H1 (cell line): ENCODE results near the gene CCR9. TPM values are rescaled to one million over a fixed set of nuclear protein-coding genes. Genes with fewer than 3 reads are reported as not detected.

Source experiments
- CTCF ChIA-PET: fragments of 300-600 bp; sonication (Branson Sonifier 250); formaldehyde crosslinking; loops from one replicate; lab custom pipeline; 2021; ENCODE audit not compliant: partially characterized antibody; lab: Charles Lee
- POLR2A ChIA-PET: fragments of 300-600 bp; sonication (Branson Sonifier 250); formaldehyde crosslinking; loops from one replicate; lab custom pipeline; 2021; ENCODE audit warnings: inconsistent platforms; ENCODE audit not compliant: partially characterized antibody; lab: Charles Lee
- DNase-seq, 2 experiments: peaks; one replicate each; pipeline versions ENCODE4 v3.0.0 to v3.0.0-alpha.2; 2010 to 2022; ENCODE audit warnings: low spot score in 2 of 2, low read depth in 1 of 2, mixed read lengths in 1 of 2
- FAIRE-seq: peaks from 2 replicates; lab custom pipeline; 2011; peaks lifted over from hg19 to GRCh38; lab: Jason Lieb, UNC
- H2AFZ ChIP-seq: 2 replicates; pipeline ENCODE4 v1.8.1; 2012; ENCODE audit warnings: low read length, inconsistent platforms
- H2AK5ac ChIP-seq: 2 replicates; pipeline ENCODE4 v1.6.1; 2013; ENCODE audit warnings: low read depth, low read length
- H2BK120ac ChIP-seq: replicated peaks from 2 replicates; pipeline ENCODE3; 2013; ENCODE audit warnings: low read depth, low read length, inconsistent platforms
- H2BK12ac ChIP-seq: 2 replicates; pipeline ENCODE4 v1.6.1; 2013; ENCODE audit warnings: low read depth, low read length
- H2BK15ac ChIP-seq: 2 replicates; pipeline ENCODE4 v1.6.1; 2013; ENCODE audit warnings: low read length
- H2BK20ac ChIP-seq: 2 replicates; pipeline ENCODE4 v1.6.1; 2013; ENCODE audit warnings: low read length
- H2BK5ac ChIP-seq: 2 replicates; pipeline ENCODE4 v1.6.1; 2013; ENCODE audit warnings: low read depth, low read length
- H3K14ac ChIP-seq: 2 replicates; pipeline ENCODE4 v1.6.1; 2013; ENCODE audit warnings: inconsistent platforms; ENCODE audit not compliant: insufficient read length
- H3K18ac ChIP-seq: 2 replicates; pipeline ENCODE4 v1.6.1; 2013; ENCODE audit warnings: low read length; ENCODE audit errors: extremely low read depth
- H3K23ac ChIP-seq: 2 replicates; pipeline ENCODE4 v1.6.1; 2013; ENCODE audit warnings: inconsistent platforms; ENCODE audit not compliant: insufficient read length
- H3K23me2 ChIP-seq: 2 replicates; pipeline ENCODE4 v1.6.1; 2013; ENCODE audit warnings: low read depth, low read length
- H3K27ac ChIP-seq: 2 replicates; pipeline ENCODE4 v1.6.1; 2011; ENCODE audit warnings: low read depth, low read length, inconsistent platforms
- H3K27me3 ChIP-seq, 4 experiments: replicated peaks in 1 of 4; 1 replicate in 1 of 4; 2 replicates in 3 of 4; pipeline versions ENCODE4 v1.6.1 to v1.8.1; 2011 to 2013; ENCODE audit warnings: low read length in 3 of 4, mild to moderate bottlenecking in 3 of 4, inconsistent platforms in 2 of 4, mixed read lengths in 2 of 4, moderate library complexity in 1 of 4; ENCODE audit not compliant: control insufficient read depth in 3 of 4, insufficient read depth in 3 of 4; ENCODE audit errors: extremely low read depth in 1 of 4
- H3K36me3 ChIP-seq, 4 experiments: 2 replicates each; pipeline versions ENCODE4 v1.6.1 to v1.8.1; 2011 to 2013; ENCODE audit warnings: mild to moderate bottlenecking in 4 of 4, low read length in 3 of 4, moderate library complexity in 2 of 4, control low read depth in 1 of 4, inconsistent platforms in 1 of 4; ENCODE audit not compliant: insufficient read depth in 4 of 4, control insufficient read depth in 2 of 4
- H3K4ac ChIP-seq: replicated peaks from 2 replicates; pipeline ENCODE3; 2013; ENCODE audit warnings: low read length, low read depth, mixed read lengths, inconsistent platforms; ENCODE audit not compliant: insufficient read length
- H3K4me1 ChIP-seq, 4 experiments: replicated peaks in 1 of 4; 1 replicate in 1 of 4; 2 replicates in 3 of 4; pipeline versions ENCODE4 v1.6.1 to v1.8.1; 2011 to 2013; ENCODE audit warnings: low read length in 3 of 4, inconsistent platforms in 2 of 4, mixed read lengths in 1 of 4; ENCODE audit not compliant: insufficient read depth in 4 of 4, control insufficient read depth in 3 of 4
- H3K4me2 ChIP-seq, 2 experiments: 2 replicates each; pipeline versions ENCODE4 v1.6.1 to v1.8.1; 2011 to 2013; ENCODE audit warnings: low read depth in 2 of 2, low read length in 2 of 2, control low read depth in 1 of 2, inconsistent platforms in 1 of 2, mild to moderate bottlenecking in 1 of 2; ENCODE audit not compliant: insufficient read depth in 1 of 2
- H3K4me3 ChIP-seq, 4 experiments: fragments of 200-600, 300-600 bp in 1 of 4; sonication (generic), shearing (Covaris generic), sonication (Bioruptor Twin) in 1 of 4; 2 replicates each; pipeline versions ENCODE4 v1.5.1 to v1.8.1; 2011 to 2016; ENCODE audit warnings: low read length in 4 of 4, low read depth in 3 of 4, control low read depth in 2 of 4, inconsistent platforms in 2 of 4, mild to moderate bottlenecking in 2 of 4, mixed read lengths in 1 of 4, moderate library complexity in 1 of 4; ENCODE audit not compliant: insufficient read depth in 2 of 4; ENCODE audit errors: extremely low read depth in 1 of 4
- H3K56ac ChIP-seq: replicated peaks from 2 replicates; pipeline ENCODE3; 2013; ENCODE audit warnings: low read depth, mild to moderate bottlenecking, mixed read lengths, low read length, inconsistent platforms; ENCODE audit not compliant: insufficient read length
- H3K79me1 ChIP-seq: 2 replicates; pipeline ENCODE4 v1.6.1; 2013; ENCODE audit warnings: low read depth, low read length, control low read depth
- H3K79me2 ChIP-seq, 2 experiments: 2 replicates each; pipeline versions ENCODE4 v1.6.1 to v1.8.1; 2012 to 2013; ENCODE audit warnings: low read length in 2 of 2, mild to moderate bottlenecking in 2 of 2, inconsistent platforms in 1 of 2; ENCODE audit not compliant: insufficient read depth in 2 of 2, control insufficient read depth in 1 of 2
- H3K9ac ChIP-seq, 4 experiments: replicated peaks in 1 of 4; 1 replicate in 1 of 4; 2 replicates in 3 of 4; pipeline versions ENCODE4 v1.6.1 to v1.8.1; 2011 to 2013; ENCODE audit warnings: low read depth in 3 of 4, low read length in 3 of 4, control low read depth in 2 of 4, mild to moderate bottlenecking in 2 of 4, moderate library complexity in 2 of 4, inconsistent platforms in 1 of 4; ENCODE audit errors: extremely low read depth in 1 of 4
- H3K9me3 ChIP-seq, 2 experiments: 2 replicates each; pipeline versions ENCODE4 v1.6.1 to v1.8.1; 2012 to 2013; ENCODE audit warnings: mild to moderate bottlenecking in 2 of 2, moderate library complexity in 2 of 2, control low read depth in 1 of 2, inconsistent platforms in 1 of 2, low read depth in 1 of 2, low read length in 1 of 2, mixed read lengths in 1 of 2; ENCODE audit not compliant: insufficient read depth in 2 of 2
- H4K20me1 ChIP-seq, 2 experiments: replicated peaks in 1 of 2; 2 replicates each; pipeline versions ENCODE3 to v1.8.1; 2011 to 2013; ENCODE audit warnings: inconsistent platforms in 2 of 2, low read length in 2 of 2, mild to moderate bottlenecking in 1 of 2; ENCODE audit not compliant: insufficient read depth in 2 of 2, control insufficient read depth in 1 of 2
- H4K5ac ChIP-seq: 2 replicates; pipeline ENCODE4 v1.6.1; 2013; ENCODE audit warnings: low read length, low read depth, mixed read lengths, inconsistent platforms; ENCODE audit not compliant: insufficient read length
- H4K8ac ChIP-seq: 2 replicates; pipeline ENCODE4 v1.8.0; 2013; ENCODE audit warnings: mild to moderate bottlenecking, moderate library complexity, low read length, inconsistent platforms; ENCODE audit not compliant: insufficient read depth; ENCODE audit errors: extremely low read depth
- H4K91ac ChIP-seq: replicated peaks from 2 replicates; pipeline ENCODE3; 2013; ENCODE audit warnings: low read length, mixed read lengths, inconsistent platforms; ENCODE audit not compliant: insufficient read length
- ASH2L ChIP-seq: fragments of 200-600, 300-600 bp; sonication (generic); IDR thresholded peaks from one replicate; pipeline ENCODE4 v1.7.1; 2017; ENCODE audit warnings: low read length
- BCL11A ChIP-seq, 2 experiments: IDR thresholded peaks; one replicate each; pipeline ENCODE4 v1.6.1; 2011; ENCODE audit warnings: low read depth in 2 of 2, low read length in 2 of 2, mild to moderate bottlenecking in 2 of 2
- CREB1 ChIP-seq: IDR thresholded peaks from 2 replicates; pipeline ENCODE4 v1.6.1; 2012; ENCODE audit warnings: inconsistent platforms
- GTF2F1 ChIP-seq: IDR thresholded peaks from 2 replicates; pipeline ENCODE4 v1.6.1; 2012; ENCODE audit warnings: low read depth, low read length, improper control_type of control experiment, borderline replicate concordance
- JUN ChIP-seq: IDR thresholded peaks from 2 replicates; pipeline ENCODE4 v1.6.1; 2011; ENCODE audit warnings: low read depth, mild to moderate bottlenecking, improper control_type of control experiment, low read length
- KDM1A ChIP-seq: fragments of 200-600, 300-600 bp; sonication (generic); IDR thresholded peaks from 2 replicates; pipeline ENCODE4 v1.7.1; 2016; ENCODE audit warnings: mild to moderate bottlenecking, low read length, borderline replicate concordance
- KDM4A ChIP-seq: IDR thresholded peaks from one replicate; pipeline ENCODE4 v1.7.1; 2012; ENCODE audit warnings: low read depth, mild to moderate bottlenecking, moderate library complexity, low read length, inconsistent platforms; ENCODE audit not compliant: severe bottlenecking
- NRF1 ChIP-seq: IDR thresholded peaks from 2 replicates; pipeline ENCODE4 v1.6.1; 2011; ENCODE audit warnings: mild to moderate bottlenecking, low read depth, low read length, improper control_type of control experiment
- PHF8 ChIP-seq: fragments of 200-600 bp; sonication (generic); conservative IDR thresholded peaks from 2 replicates; pipeline ENCODE4 v1.7.1; 2012; ENCODE audit warnings: low read depth, mild to moderate bottlenecking, inconsistent platforms, low read length, moderate library complexity
- RFX5 ChIP-seq: IDR thresholded peaks from 2 replicates; pipeline ENCODE4 v1.6.1; 2011; ENCODE audit warnings: low read depth, low read length, improper control_type of control experiment, borderline replicate concordance
- RNF2 ChIP-seq: fragments of 200-900, 300-1000 bp; sonication (generic); IDR thresholded peaks from 2 replicates; pipeline ENCODE4 v1.7.1; 2016; ENCODE audit warnings: borderline replicate concordance, low read depth, mild to moderate bottlenecking, antibody characterized with exemption, low read length; ENCODE audit not compliant: poor library complexity, severe bottlenecking; ENCODE audit errors: missing control alignments
- SP1 ChIP-seq: IDR thresholded peaks from 2 replicates; pipeline ENCODE4 v1.6.1; 2011; ENCODE audit warnings: low read depth, low read length
- TEAD4 ChIP-seq: IDR thresholded peaks from 2 replicates; pipeline ENCODE4 v1.6.1; 2012; ENCODE audit warnings: low read depth, low read length, inconsistent platforms, mixed read lengths
- WGBS, 2 experiments: shearing (Covaris generic) in 1 of 2; methylation state at CpG; one replicate each; pipeline versions ENCODE4 v1.1.6 to v1.1.7; 2013 to 2015; ENCODE audit warnings: low lambda C conversion rate in 2 of 2, mixed read lengths in 2 of 2, inconsistent platforms in 1 of 2, low coverage in 1 of 2, missing lambda C conversion rate in 1 of 2; ENCODE audit not compliant: insufficient replicate concordance in 2 of 2, insufficient coverage in 1 of 2, insufficient read length in 1 of 2; ENCODE audit errors: extremely low coverage in 1 of 2, missing lambda C conversion rate in 1 of 2; 5-methylcytosine and 5-hydroxymethylcytosine counted together
- polyA plus RNA-seq, 7 experiments: library from polyadenylated mRNA; depleted of rRNA in 3 of 7; stranded (reverse) in 5 of 7; unstranded in 2 of 7; fragments of >200 nt in 5 of 7; fragments of 200-250 nt in 2 of 7; gene quantifications; 1 replicate in 5 of 7; 2 replicates in 1 of 7; 4 replicates in 1 of 7; pipeline versions ENCODE4 v1.2.1 to v1.2.3, GENCODE V29; 2011 to 2013; ENCODE audit warnings: missing spikeins in 2 of 7, mixed read lengths in 2 of 7
- total RNA-seq: library from RNA; stranded (reverse); fragmentation: NEBNext Ultra II Directional; extraction: Animal tissue kit (Norgen Biotek cat#: 25700); gene quantifications from 2 replicates; pipeline ENCODE4 v1.2.1, GENCODE V29; 2021

Gene CCR9
- total and polyA plus RNA-seq, 2 of the 8 experiments (the other 6 are each of a cell fraction or from before 2014, with no cell fraction given), result not detected

DNA sequence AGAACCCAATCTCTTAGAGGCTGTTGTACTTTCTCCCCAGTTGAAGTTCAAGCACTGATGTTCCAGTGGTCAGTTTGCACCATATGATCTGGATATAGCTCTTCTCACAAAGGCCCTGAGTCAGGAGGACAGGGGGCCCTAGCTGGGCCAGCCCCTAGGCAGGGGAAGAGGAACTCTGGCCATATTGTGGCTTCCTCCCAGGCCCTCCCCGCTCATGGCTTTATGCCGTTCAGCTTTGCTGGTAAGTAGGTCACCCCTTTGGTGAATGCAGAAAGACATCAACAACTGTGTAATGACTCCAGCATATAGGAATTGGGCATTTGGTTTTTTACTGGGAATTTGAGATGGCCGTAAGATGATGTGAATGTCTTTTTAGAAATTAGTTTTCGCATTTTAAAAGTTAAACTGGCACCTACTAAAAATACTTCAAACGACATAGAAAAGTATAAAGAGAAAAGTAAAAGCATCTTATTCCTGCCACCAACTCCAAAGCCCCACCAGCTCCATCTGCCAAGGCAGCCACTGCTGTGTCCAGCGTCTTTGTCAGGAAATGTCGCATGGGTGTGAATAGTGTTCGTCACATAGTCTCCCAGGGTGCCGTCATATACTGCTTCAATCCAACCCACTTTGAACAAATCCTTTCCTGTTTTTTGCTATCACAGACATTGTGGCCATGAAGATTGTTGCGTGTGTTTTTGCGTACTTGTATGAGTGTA is 25.3 kb downstream of the CCR9 start:
- peaks cover 0 to 4% of the 10 kb centered on the region in 2 experiments for H4K20me1 ChIP-seq
- H3K27ac ChIP-seq, result no peak overlapping the region
- no peak overlapping the region for H3K9ac ChIP-seq
- no peak overlapping the region for H3K14ac ChIP-seq
- no peak overlapping the region for H4K5ac ChIP-seq
- DNase-seq (no peak), FAIRE-seq (no peak)
- H2AFZ ChIP-seq, result no peak overlapping the region
- ChIA-PET CTCF (interaction anchor here (0.6 to 1.7 kb wide), 7 partner anchors 18 to 651 kb away, joined by 3 to 4 read pairs (median 3); partner anchors contain the start of gene CCR9), POLR2A (interaction anchor here (1.5 kb wide), 1 partner anchor 8 kb away, joined by 5 read pairs; no protein-coding TSS in a partner anchor)
- no peak overlapping the region for H3K4ac ChIP-seq
- no peak overlapping the region for H3K23ac ChIP-seq
- no peak overlapping the region for H3K4me3 ChIP-seq
- H3K18ac ChIP-seq, result no peak overlapping the region
- no peak overlapping the region for H4K91ac ChIP-seq
- H2BK120ac ChIP-seq, result no peak overlapping the region
- H3K79me2 ChIP-seq, result no peaks in the 10 kb centered on the region
- no peaks in the 10 kb centered on the region for H3K36me3 ChIP-seq
- H2AK5ac ChIP-seq, result no peak overlapping the region
- H2BK20ac ChIP-seq, result no peak overlapping the region
- H3K4me1 ChIP-seq, result no peaks in the 10 kb centered on the region; a peak in 1 of 7 replicates
- WGBS, 2 experiments, result 89% methylated on average over 11 of the region's 11 CpGs; no CpG with 5 or more reads in 1 of the 2 experiments
- H3K23me2 ChIP-seq, result no peaks in the 10 kb centered on the region
- H3K9me3 ChIP-seq, result no peaks in the 10 kb centered on the region
- H2BK5ac ChIP-seq, result no peak overlapping the region
- H4K8ac ChIP-seq, result no peak overlapping the region
- H3K4me2 ChIP-seq, result no peak overlapping the region
- no peak overlapping the region for H3K56ac ChIP-seq
- H3K27me3 ChIP-seq, result peaks cover 0 to 5% (median 0%) of the 10 kb centered on the region in 4 experiments; a peak in 3 of 7 replicates
- no peak overlapping the region for H2BK15ac ChIP-seq
- H2BK12ac ChIP-seq, result no peak overlapping the region
- no peaks in the 10 kb centered on the region for H3K79me1 ChIP-seq
- TF ChIP-seq PHF8, result no peak
- no peak for TF ChIP-seq NRF1
- TF ChIP-seq KDM1A, result no peak
- no peak for TF ChIP-seq GTF2F1
- TF ChIP-seq ASH2L, result no peak
- TF ChIP-seq RNF2, result no peak
- TF ChIP-seq SP1, result no peak
- TF ChIP-seq TEAD4, result no peak
- TF ChIP-seq RFX5, result no peak
- TF ChIP-seq CREB1, result no peak
- TF ChIP-seq JUN, result no peak
- TF ChIP-seq KDM4A, result no peak
- TF ChIP-seq BCL11A (IDR thresholded peaks at IDR 0.05; ENCODE audit: low read depth in 2 of 2, low read length in 2 of 2), result no peak
